Tibial artery (tissue), 4 donors: ENCODE data around the gene MAGI3.

Source experiments
- DNase-seq, 2 donors: peaks; one replicate each; pipeline ENCODE4 v3.0.0-alpha.2; 2019
- H3K27ac ChIP-seq, 2 donors: fragments of 200-600 bp; sonication (generic) in 1 of 2; 1 replicate in 1 of 2; 2 replicates in 1 of 2; pipeline ENCODE4 v1.5.1; 2018 to 2019; ENCODE audit warnings: mild to moderate bottlenecking in 1 of 2
- H3K27me3 ChIP-seq, 2 donors: fragments of 200-600 bp; sonication (generic) in 1 of 2; one replicate each; pipeline versions ENCODE4 v1.5.1 to v1.6.0; 2016 to 2019
- H3K36me3 ChIP-seq, 3 donors: fragments of 200-600 bp; sonication (generic) in 2 of 3; one replicate each; pipeline ENCODE4 v1.5.1; 2016 to 2019; ENCODE audit warnings: mild to moderate bottlenecking in 2 of 3
- H3K4me1 ChIP-seq, 4 donors: fragments of 200-600 bp; sonication (generic) in 2 of 4; 1 replicate in 3 of 4; 2 replicates in 1 of 4; pipeline ENCODE4 v1.5.1; 2016 to 2019
- H3K4me3 ChIP-seq, 2 donors: fragments of 200-600 bp; sonication (generic) in 1 of 2; 1 replicate in 1 of 2; 2 replicates in 1 of 2; pipeline ENCODE4 v1.5.1; 2018 to 2019; ENCODE audit warnings: mild to moderate bottlenecking in 2 of 2
- H3K9me3 ChIP-seq, 3 donors: fragments of 200-600 bp; sonication (generic) in 1 of 3; one replicate each; pipeline ENCODE4 v1.5.1; 2016 to 2019
- CTCF ChIP-seq, 2 experiments: fragments of 200-600 bp in 1 of 2; fragments of 450-650 bp in 1 of 2; IDR thresholded peaks; one replicate each; pipeline ENCODE4 v1.5.1; 2017 to 2019; ENCODE audit warnings: antibody characterized with exemption in 2 of 2, mild to moderate bottlenecking in 1 of 2, moderate library complexity in 1 of 2
- intact Hi-C: fragments of 100-400 bp; cut with DNase I; formaldehyde crosslinking; loops from one replicate; pipeline ENCODE4 v1.15.0; 2023; ENCODE audit warnings: low total_unique reads

The MAGI3 gene

GRCh38 chr1:113533061-113533460 is 142.7 kb downstream of the MAGI3 start:
- Histone ChIP-seq H3K27me3 (no peaks in the 10 kb centered on the region), H3K27ac (no peak overlapping the region), H3K9me3 (peaks cover 0 to 7% (median 5%) of the 10 kb centered on the region in 3 donors), H3K4me3 (no peak overlapping the region), H3K4me1 (peaks cover 0 to 6% (median 0%) of the 10 kb centered on the region in 4 donors), H3K36me3 (no peaks in the 10 kb centered on the region)
- intact Hi-C loops: no loop called here
- no peak for TF ChIP-seq CTCF (IDR thresholded peaks at IDR 0.05)
- DNase-seq: no peak

GRCh38 chr1:113534130-113534817 is 144.0 kb downstream of the MAGI3 start:
- Histone ChIP-seq H3K9me3 (no peaks in the 10 kb centered on the region), H3K4me1 (peaks cover 0 to 11% (median 0%) of the 10 kb centered on the region in 4 donors)
- intact Hi-C loops: no loop called here

GRCh38 chr1:113534875-113535274 is 144.6 kb downstream of the MAGI3 start:
- DNase-seq: no peak
- Histone ChIP-seq H3K27me3 (no peaks in the 10 kb centered on the region), H3K27ac (no peak overlapping the region), H3K4me1 (peaks cover 0 to 10% (median 0%) of the 10 kb centered on the region in 4 donors), H3K4me3 (no peak overlapping the region), H3K36me3 (no peaks in the 10 kb centered on the region), H3K9me3 (no peaks in the 10 kb centered on the region)
- intact Hi-C loops: no loop called here
- TF ChIP-seq CTCF (IDR thresholded peaks at IDR 0.05): no peak

More at GRCh38 chr1:113534130-113534817, 144.0 kb downstream of the MAGI3 start:
- no peak for DNase-seq
- TF ChIP-seq CTCF (IDR thresholded peaks at IDR 0.05): no peak
- H3K36me3 ChIP-seq: no peaks in the 10 kb centered on the region
- no peak overlapping the region for H3K27ac ChIP-seq
- no peak overlapping the region for H3K4me3 ChIP-seq
- no peaks in the 10 kb centered on the region for H3K27me3 ChIP-seq

GRCh38 chr1:113536182-113536780 is 146.0 kb downstream of the MAGI3 start:
- no peak for DNase-seq
- Histone ChIP-seq H3K4me3 (no peak overlapping the region), H3K27ac (no peak overlapping the region), H3K36me3 (no peaks in the 10 kb centered on the region), H3K27me3 (no peaks in the 10 kb centered on the region), H3K9me3 (no peaks in the 10 kb centered on the region), H3K4me1 (peaks cover 0 to 4% (median 0%) of the 10 kb centered on the region in 4 donors)
- TF ChIP-seq CTCF (IDR thresholded peaks at IDR 0.05): no peak
- intact Hi-C loops: no loop called here

GRCh38 chr1:113538225-113538624 is 147.9 kb downstream of the MAGI3 start:
- Histone ChIP-seq H3K27me3 (no peaks in the 10 kb centered on the region), H3K4me3 (no peak overlapping the region), H3K27ac (no peak overlapping the region), H3K36me3 (no peaks in the 10 kb centered on the region), H3K4me1 (peaks cover 0 to 4% (median 0%) of the 10 kb centered on the region in 4 donors), H3K9me3 (no peaks in the 10 kb centered on the region)
- intact Hi-C loops: no loop called here
- no peak for TF ChIP-seq CTCF (IDR thresholded peaks at IDR 0.05)
- no peak for DNase-seq
